Thyroid gland (tissue), 4 donors: ENCODE measurements around the gene CGB2.
"Not testable (repeated sequence)": the region's sequence is repeated elsewhere in the genome, so short reads cannot be mapped to it uniquely, and the experiment has no call there.

Source experiments
- POLR2A ChIP-seq, 2 donors: fragments of 450-650 bp; IDR thresholded peaks; one replicate each; pipeline ENCODE4 v1.6.1; 2017; ENCODE audit warnings: antibody characterized with exemption in 2 of 2, mild to moderate bottlenecking in 2 of 2, moderate library complexity in 1 of 2
- TF ChIP-seq, protein P1 (sequence below), 6 experiments: fragments of 200-600 bp in 3 of 6; fragments of 450-650 bp in 3 of 6; sonication (generic) in 3 of 6; IDR thresholded peaks; one replicate each; pipeline ENCODE4 v1.5.1; 2016 to 2019; ENCODE audit warnings: antibody characterized with exemption in 6 of 6, mild to moderate bottlenecking in 2 of 6, inconsistent platforms in 1 of 6, moderate library complexity in 1 of 6

DNA sequence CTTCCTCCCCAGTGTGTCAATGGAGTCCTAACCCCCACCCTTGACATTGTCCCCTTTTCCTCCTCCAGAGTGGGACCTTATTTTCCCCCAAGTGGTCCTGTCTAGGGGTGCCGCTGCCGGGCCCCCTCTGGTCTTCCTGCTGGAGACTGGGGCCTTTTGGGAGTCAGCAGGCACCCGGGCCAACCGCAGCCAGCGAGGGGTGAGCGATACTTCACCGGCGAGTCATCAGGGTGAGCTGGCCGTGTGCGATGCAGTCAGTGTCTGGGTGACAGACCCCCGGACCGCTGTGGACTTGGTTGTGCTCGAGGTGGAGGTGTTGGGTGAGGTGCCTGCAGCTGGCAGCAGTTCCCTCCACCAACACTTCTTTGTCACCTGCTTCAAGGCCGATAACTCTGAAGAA is 1.9 kb upstream of the CGB2 start:
- not testable (repeated sequence) for TF ChIP-seq POLR2A (IDR thresholded peaks at IDR 0.05)
- TF ChIP-seq, protein P1, sequence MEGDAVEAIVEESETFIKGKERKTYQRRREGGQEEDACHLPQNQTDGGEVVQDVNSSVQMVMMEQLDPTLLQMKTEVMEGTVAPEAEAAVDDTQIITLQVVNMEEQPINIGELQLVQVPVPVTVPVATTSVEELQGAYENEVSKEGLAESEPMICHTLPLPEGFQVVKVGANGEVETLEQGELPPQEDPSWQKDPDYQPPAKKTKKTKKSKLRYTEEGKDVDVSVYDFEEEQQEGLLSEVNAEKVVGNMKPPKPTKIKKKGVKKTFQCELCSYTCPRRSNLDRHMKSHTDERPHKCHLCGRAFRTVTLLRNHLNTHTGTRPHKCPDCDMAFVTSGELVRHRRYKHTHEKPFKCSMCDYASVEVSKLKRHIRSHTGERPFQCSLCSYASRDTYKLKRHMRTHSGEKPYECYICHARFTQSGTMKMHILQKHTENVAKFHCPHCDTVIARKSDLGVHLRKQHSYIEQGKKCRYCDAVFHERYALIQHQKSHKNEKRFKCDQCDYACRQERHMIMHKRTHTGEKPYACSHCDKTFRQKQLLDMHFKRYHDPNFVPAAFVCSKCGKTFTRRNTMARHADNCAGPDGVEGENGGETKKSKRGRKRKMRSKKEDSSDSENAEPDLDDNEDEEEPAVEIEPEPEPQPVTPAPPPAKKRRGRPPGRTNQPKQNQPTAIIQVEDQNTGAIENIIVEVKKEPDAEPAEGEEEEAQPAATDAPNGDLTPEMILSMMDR (IDR thresholded peaks at IDR 0.05): not testable (repeated sequence)
